ENCODE data around the gene FGD4. TPM values are rescaled to one million over a fixed set of nuclear protein-coding genes. Genes with fewer than 3 reads are reported as not detected.

The FGD4 gene
- total RNA-seq, 5 donors from 2014 or later (not counting 1 experiment from before 2014, with no cell fraction given), result 0.18 to 0.79 (median 0.47) TPM

DNA sequence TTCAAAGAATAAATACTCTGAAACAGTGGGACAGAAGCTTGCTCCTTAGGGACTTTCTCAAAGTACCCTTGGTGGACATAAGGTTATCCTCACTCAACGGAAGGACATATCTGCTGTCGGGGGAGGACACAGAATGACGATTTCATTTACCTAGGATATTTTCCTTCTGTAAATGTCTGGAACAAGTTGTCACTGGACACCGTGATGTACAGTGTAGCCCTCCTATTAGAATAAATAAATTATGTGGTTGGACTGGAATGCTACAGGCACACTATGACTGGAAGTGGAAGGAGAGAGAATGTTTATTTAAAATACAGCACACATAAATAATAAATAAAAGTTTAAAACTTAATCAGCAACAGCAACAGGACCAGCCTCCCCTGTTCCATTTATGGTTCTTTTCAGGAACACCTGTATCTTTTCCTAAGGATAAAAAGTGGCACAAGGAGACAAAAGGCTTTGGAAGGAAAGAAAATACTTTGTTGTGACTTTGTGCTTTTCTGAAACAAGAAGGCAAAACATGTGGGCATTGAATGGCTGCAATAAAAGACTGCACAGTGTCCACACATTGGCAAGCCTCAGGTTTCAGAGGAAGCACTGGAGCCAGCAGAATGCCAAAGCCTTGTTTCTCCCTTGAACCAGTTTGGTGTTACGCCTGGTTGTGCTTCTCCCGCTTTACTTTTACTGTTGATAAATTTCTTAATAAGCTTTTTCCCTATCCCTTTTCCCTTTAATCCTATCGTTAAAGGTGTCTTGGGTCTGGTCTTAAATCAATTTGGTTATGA, 36.8 kb downstream of the FGD4 start:
- Histone ChIP-seq H3K36me3 (ENCODE audit: control insufficient read depth in 2 of 2, extremely low read depth in 1 of 2, insufficient read depth in 1 of 2, low read length in 1 of 2) (no peaks in the 10 kb centered on the region), H3K27me3 (replicated peaks in 1 of 2; ENCODE audit: control insufficient read depth in 2 of 2, extremely low read depth in 1 of 2, insufficient read depth in 2 of 2, low read length in 1 of 2) (peaks cover 0 to 5% of the 10 kb centered on the region in 2 experiments), H3K27ac (ENCODE audit: low read length) (no peak overlapping the region), H3K4me3 (ENCODE audit: control insufficient read depth in 1 of 2, extremely low read depth in 1 of 2, low read length in 1 of 2) (no peak overlapping the region), H3K4me1 (ENCODE audit: control insufficient read depth in 1 of 2, extremely low read depth in 1 of 2, insufficient read depth in 2 of 2, low read length in 2 of 2) (no peaks in the 10 kb centered on the region), H3K9me3 (no peaks in the 10 kb centered on the region)
- Mint-ChIP-seq H3K27ac (no peak overlapping the region), H3K4me1 (no peaks in the 10 kb centered on the region), H3K36me3 (no peaks in the 10 kb centered on the region), H3K9me3 (no peaks in the 10 kb centered on the region), H3K27me3 (peaks cover 3% of the 10 kb centered on the region in 2 donors), H3K4me3 (no peak overlapping the region)
- 100% methylated on average over 1 of the region's 7 CpGs for WGBS (ENCODE audit: insufficient coverage)
- DNase-seq, result no peak
- ATAC-seq (replicated peaks in 1 of 4), result no peak
- POLR2A ChIA-PET, result no interaction called here
- CTCF ChIA-PET, result no interaction called here

DNA sequence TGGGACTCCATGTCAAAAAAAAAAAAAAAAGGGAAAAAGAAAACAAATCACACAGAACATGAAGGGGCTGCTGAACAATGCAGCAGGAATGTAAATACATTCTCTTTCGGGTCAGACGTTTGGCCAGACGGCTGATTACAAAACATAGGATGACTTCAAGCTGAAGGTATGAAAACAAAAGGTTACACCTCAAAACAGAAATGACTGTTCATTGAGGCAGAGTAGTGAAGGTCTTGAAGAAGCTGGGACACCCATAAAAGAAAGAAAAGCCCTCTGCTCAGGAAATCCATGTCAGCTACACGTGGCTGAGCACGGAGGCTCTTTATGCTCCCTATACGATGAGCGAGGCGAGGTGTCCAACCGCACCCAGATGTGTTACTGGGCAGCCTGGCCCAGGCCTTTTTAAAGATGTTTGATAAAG, 37.7 kb downstream of the FGD4 start:
- Histone ChIP-seq H3K9me3 (no peaks in the 10 kb centered on the region), H3K27ac (ENCODE audit: low read length) (no peak overlapping the region), H3K4me1 (ENCODE audit: control insufficient read depth in 1 of 2, extremely low read depth in 1 of 2, insufficient read depth in 2 of 2, low read length in 2 of 2) (no peaks in the 10 kb centered on the region), H3K4me3 (ENCODE audit: control insufficient read depth in 1 of 2, extremely low read depth in 1 of 2, low read length in 1 of 2) (no peak overlapping the region), H3K36me3 (ENCODE audit: control insufficient read depth in 2 of 2, extremely low read depth in 1 of 2, insufficient read depth in 1 of 2, low read length in 1 of 2) (no peaks in the 10 kb centered on the region), H3K27me3 (replicated peaks in 1 of 2; ENCODE audit: control insufficient read depth in 2 of 2, extremely low read depth in 1 of 2, insufficient read depth in 2 of 2, low read length in 1 of 2) (peaks cover 0 to 5% of the 10 kb centered on the region in 2 experiments)
- DNase-seq (no peak), ATAC-seq (replicated peaks in 1 of 4) (no peak)
- Mint-ChIP-seq H3K4me1 (no peaks in the 10 kb centered on the region), H3K9me3 (no peaks in the 10 kb centered on the region), H3K27me3 (peaks cover 3% of the 10 kb centered on the region in 2 donors), H3K36me3 (no peaks in the 10 kb centered on the region), H3K27ac (no peak overlapping the region), H3K4me3 (no peak overlapping the region)
- WGBS (ENCODE audit: insufficient coverage), result 93% methylated on average over 9 of the region's 9 CpGs
- ChIA-PET POLR2A (no interaction called here), CTCF (interaction anchor here in 1 of 2 donors (0.6 kb wide), 1 partner anchor 90 kb away, joined by 3 read pairs; no protein-coding TSS in a partner anchor)

DNA sequence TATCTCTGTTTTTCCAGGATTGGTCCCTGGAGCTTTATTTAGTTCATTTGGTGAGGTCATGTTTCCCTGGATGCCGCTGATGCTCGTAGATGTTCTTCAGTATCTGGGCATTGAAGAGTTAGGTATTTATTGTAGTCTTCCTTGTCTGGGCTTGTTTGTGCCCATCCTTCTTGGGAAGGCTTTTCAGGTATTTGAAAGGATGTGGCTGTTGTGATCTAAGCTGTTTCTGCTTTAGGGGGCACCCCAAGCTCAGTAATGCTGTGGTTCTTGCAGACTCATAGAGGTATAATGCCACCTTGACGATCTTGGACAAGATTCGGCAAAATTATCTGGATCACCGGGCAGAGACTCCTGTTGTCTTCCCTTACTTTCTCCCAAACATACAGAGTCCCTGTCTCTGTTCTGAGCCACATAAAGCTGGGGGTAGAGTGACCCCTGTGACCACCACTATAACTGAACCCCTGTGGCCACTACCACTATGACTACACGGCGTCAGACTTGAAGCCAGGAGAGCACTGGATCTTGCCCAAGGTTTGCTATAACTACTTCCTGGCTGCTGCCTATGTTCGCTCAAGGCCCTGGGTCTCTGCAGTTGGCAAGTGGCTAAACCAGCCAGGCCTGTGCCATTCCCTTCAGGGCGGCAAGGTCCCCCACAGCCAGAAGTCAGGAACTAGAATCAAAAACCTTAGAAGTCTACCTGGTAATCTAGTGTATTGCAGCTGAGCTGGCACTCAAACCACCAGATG, 40.9 kb downstream of the FGD4 start:
- 89% methylated on average over 8 of the region's 9 CpGs for WGBS (ENCODE audit: insufficient coverage)
- ATAC-seq (replicated peaks in 1 of 4) (no peak), DNase-seq (no peak)
- Mint-ChIP-seq H3K9me3 (no peaks in the 10 kb centered on the region), H3K4me1 (no peaks in the 10 kb centered on the region), H3K27me3 (no peaks in the 10 kb centered on the region), H3K27ac (no peak overlapping the region), H3K36me3 (no peaks in the 10 kb centered on the region), H3K4me3 (no peak overlapping the region)
- Histone ChIP-seq H3K9me3 (no peaks in the 10 kb centered on the region), H3K36me3 (ENCODE audit: control insufficient read depth in 2 of 2, extremely low read depth in 1 of 2, insufficient read depth in 1 of 2, low read length in 1 of 2) (no peaks in the 10 kb centered on the region), H3K4me1 (ENCODE audit: control insufficient read depth in 1 of 2, extremely low read depth in 1 of 2, insufficient read depth in 2 of 2, low read length in 2 of 2) (no peaks in the 10 kb centered on the region), H3K27me3 (replicated peaks in 1 of 2; ENCODE audit: control insufficient read depth in 2 of 2, extremely low read depth in 1 of 2, insufficient read depth in 2 of 2, low read length in 1 of 2) (no peaks in the 10 kb centered on the region), H3K4me3 (ENCODE audit: control insufficient read depth in 1 of 2, extremely low read depth in 1 of 2, low read length in 1 of 2) (no peak overlapping the region), H3K27ac (ENCODE audit: low read length) (no peak overlapping the region)
- ChIA-PET CTCF (interaction anchor here in 1 of 2 donors (0.6 kb wide), 1 partner anchor 438 kb away, joined by 3 read pairs; no protein-coding TSS in a partner anchor), POLR2A (no interaction called here)

DNA sequence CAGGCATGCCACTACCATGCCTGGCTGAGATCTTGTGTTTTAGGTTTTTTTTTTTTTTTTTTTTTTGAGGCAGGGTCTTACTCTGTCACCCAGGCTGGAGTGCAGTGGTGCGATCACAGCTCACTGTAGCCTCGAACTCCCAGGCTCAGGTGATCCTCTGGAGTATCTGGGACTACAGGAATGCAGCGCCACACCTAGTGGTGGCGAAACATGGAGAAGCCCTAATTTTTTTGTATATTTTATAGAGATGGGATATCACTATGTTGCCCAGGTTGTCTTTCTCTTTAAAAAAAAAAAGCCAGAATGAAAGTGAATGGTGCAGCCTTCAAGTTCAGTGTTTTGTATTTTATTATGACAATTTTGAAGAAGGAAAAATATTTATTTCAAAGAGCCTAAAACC, 44.1 kb downstream of the FGD4 start:
- Histone ChIP-seq H3K27ac (ENCODE audit: low read length) (no peak overlapping the region), H3K9me3 (no peaks in the 10 kb centered on the region), H3K27me3 (replicated peaks in 1 of 2; ENCODE audit: control insufficient read depth in 2 of 2, extremely low read depth in 1 of 2, insufficient read depth in 2 of 2, low read length in 1 of 2) (no peaks in the 10 kb centered on the region), H3K4me3 (ENCODE audit: control insufficient read depth in 1 of 2, extremely low read depth in 1 of 2, low read length in 1 of 2) (no peak overlapping the region), H3K4me1 (ENCODE audit: control insufficient read depth in 1 of 2, extremely low read depth in 1 of 2, insufficient read depth in 2 of 2, low read length in 2 of 2) (no peaks in the 10 kb centered on the region), H3K36me3 (ENCODE audit: control insufficient read depth in 2 of 2, extremely low read depth in 1 of 2, insufficient read depth in 1 of 2, low read length in 1 of 2) (no peaks in the 10 kb centered on the region)
- 83% methylated on average over 3 of the region's 4 CpGs for WGBS (ENCODE audit: insufficient coverage)
- no peak overlapping the region for H3K27ac Mint-ChIP-seq
- ChIA-PET POLR2A (no interaction called here), CTCF (interaction anchor here in 1 of 2 donors (0.6 to 0.7 kb wide), 2 partner anchors 9 to 877 kb away, joined by 3 to 6 read pairs; no protein-coding TSS in a partner anchor)
- H3K4me1 Mint-ChIP-seq, result peaks cover 0 to 7% (median under 1%) of the 10 kb centered on the region in 3 donors
- H3K9me3 Mint-ChIP-seq, result no peaks in the 10 kb centered on the region
- H3K36me3 Mint-ChIP-seq, result no peaks in the 10 kb centered on the region
- no peak overlapping the region for H3K4me3 Mint-ChIP-seq
- no peaks in the 10 kb centered on the region for H3K27me3 Mint-ChIP-seq
- ATAC-seq (replicated peaks in 1 of 4) (no peak), DNase-seq (no peak)

DNA sequence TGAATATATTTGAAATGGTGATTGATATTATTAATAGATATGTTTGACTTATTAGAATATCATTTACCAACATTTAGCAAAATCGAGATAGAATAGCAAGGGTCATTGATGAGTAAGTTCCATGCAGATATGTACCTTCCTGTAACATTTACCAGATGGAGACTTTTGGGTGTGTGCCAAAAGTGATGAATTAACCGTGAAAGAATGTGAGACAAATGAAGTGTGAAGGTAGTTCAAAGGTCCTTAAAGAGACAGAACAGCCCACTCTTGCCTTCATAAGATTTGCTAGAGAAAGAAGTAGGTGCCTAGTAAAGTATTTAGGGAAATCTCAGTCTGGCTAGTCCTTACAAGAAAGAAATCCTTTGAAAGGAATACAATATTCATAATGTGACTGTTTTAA, 45.5 kb downstream of the FGD4 start:
- no peaks in the 10 kb centered on the region for H3K4me1 ChIP-seq (ENCODE audit: control insufficient read depth in 1 of 2, extremely low read depth in 1 of 2, insufficient read depth in 2 of 2, low read length in 2 of 2)
- H3K9me3 ChIP-seq, result no peaks in the 10 kb centered on the region
- peaks cover 0 to 8% (median 2%) of the 10 kb centered on the region in 3 donors for H3K4me1 Mint-ChIP-seq
- H3K4me3 ChIP-seq (ENCODE audit: control insufficient read depth in 1 of 2, extremely low read depth in 1 of 2, low read length in 1 of 2), result no peak overlapping the region
- H3K4me3 Mint-ChIP-seq, result no peak overlapping the region
- no peaks in the 10 kb centered on the region for H3K27me3 Mint-ChIP-seq
- POLR2A ChIA-PET, result no interaction called here
- no CpG with 5 or more reads among the region's 2 CpGs for WGBS (ENCODE audit: insufficient coverage)
- H3K27ac Mint-ChIP-seq, result no peak overlapping the region
- ATAC-seq (replicated peaks in 1 of 4) (no peak), DNase-seq (no peak)
- no peaks in the 10 kb centered on the region for H3K36me3 ChIP-seq (ENCODE audit: control insufficient read depth in 2 of 2, extremely low read depth in 1 of 2, insufficient read depth in 1 of 2, low read length in 1 of 2)
- H3K27me3 ChIP-seq (replicated peaks in 1 of 2; ENCODE audit: control insufficient read depth in 2 of 2, extremely low read depth in 1 of 2, insufficient read depth in 2 of 2, low read length in 1 of 2), result no peaks in the 10 kb centered on the region
- no peaks in the 10 kb centered on the region for H3K9me3 Mint-ChIP-seq
- CTCF ChIA-PET, result no interaction called here
- H3K27ac ChIP-seq (ENCODE audit: low read length), result no peak overlapping the region
- H3K36me3 Mint-ChIP-seq, result no peaks in the 10 kb centered on the region

DNA sequence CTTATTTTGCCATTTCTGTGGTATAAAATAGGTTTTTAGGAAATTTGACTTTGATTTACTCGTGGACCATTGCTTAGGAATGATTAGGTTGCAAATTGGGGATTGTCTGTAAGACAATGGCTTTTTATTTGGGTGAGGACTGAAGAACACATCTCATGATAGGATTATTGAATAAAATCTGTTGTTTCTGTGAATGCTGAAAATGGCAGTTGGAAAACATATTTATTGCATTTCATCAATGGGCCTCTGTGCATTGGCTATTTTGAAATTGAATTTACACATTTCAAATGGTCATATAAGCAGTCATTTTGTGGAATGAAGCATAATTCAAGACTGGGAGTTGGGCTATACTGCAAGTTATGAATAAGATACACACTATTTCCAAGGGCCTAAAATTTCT, 46.0 kb downstream of the FGD4 start:
- no peaks in the 10 kb centered on the region for H3K27me3 Mint-ChIP-seq
- H3K36me3 ChIP-seq (ENCODE audit: control insufficient read depth in 2 of 2, extremely low read depth in 1 of 2, insufficient read depth in 1 of 2, low read length in 1 of 2), result no peaks in the 10 kb centered on the region
- no peak overlapping the region for H3K4me3 Mint-ChIP-seq
- no peaks in the 10 kb centered on the region for H3K4me1 ChIP-seq (ENCODE audit: control insufficient read depth in 1 of 2, extremely low read depth in 1 of 2, insufficient read depth in 2 of 2, low read length in 2 of 2)
- POLR2A ChIA-PET, result no interaction called here
- 25% methylated on average over 1 of the region's 1 CpG for WGBS (ENCODE audit: insufficient coverage)
- DNase-seq (no peak), ATAC-seq (replicated peaks in 1 of 4) (no peak)
- no peak overlapping the region for H3K27ac ChIP-seq (ENCODE audit: low read length)
- H3K4me1 Mint-ChIP-seq, result peaks cover 0 to 8% (median 2%) of the 10 kb centered on the region in 3 donors
- H3K27ac Mint-ChIP-seq, result no peak overlapping the region
- H3K9me3 Mint-ChIP-seq, result no peaks in the 10 kb centered on the region
- no peak overlapping the region for H3K4me3 ChIP-seq (ENCODE audit: control insufficient read depth in 1 of 2, extremely low read depth in 1 of 2, low read length in 1 of 2)
- no peaks in the 10 kb centered on the region for H3K36me3 Mint-ChIP-seq
- H3K9me3 ChIP-seq, result no peaks in the 10 kb centered on the region
- CTCF ChIA-PET, result no interaction called here
- H3K27me3 ChIP-seq (replicated peaks in 1 of 2; ENCODE audit: control insufficient read depth in 2 of 2, extremely low read depth in 1 of 2, insufficient read depth in 2 of 2, low read length in 1 of 2), result no peaks in the 10 kb centered on the region
